ENCODE measurements around the gene TMEM252.

TMEM252 gene

DNA sequence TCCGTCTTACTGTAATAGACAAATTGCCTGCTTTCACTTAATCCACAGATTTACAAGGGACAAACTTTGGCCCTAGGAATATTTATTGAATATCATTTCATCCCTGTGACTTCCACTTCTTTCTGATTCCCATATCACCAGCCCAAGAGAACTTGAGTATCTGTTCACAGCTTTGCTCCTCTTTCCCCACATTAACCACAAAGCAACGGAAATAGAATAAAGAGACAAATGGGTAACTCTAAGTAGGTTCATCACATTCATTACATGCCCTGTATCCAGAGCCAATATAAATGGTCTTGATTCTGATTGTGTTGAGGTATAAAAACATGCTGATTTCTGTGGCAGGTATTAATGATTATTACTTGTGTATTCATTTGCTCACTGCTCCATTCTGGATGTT, 41.9 kb downstream of the TMEM252 start:
- no peak for DNase-seq (ENCODE audit: low read depth)

DNA sequence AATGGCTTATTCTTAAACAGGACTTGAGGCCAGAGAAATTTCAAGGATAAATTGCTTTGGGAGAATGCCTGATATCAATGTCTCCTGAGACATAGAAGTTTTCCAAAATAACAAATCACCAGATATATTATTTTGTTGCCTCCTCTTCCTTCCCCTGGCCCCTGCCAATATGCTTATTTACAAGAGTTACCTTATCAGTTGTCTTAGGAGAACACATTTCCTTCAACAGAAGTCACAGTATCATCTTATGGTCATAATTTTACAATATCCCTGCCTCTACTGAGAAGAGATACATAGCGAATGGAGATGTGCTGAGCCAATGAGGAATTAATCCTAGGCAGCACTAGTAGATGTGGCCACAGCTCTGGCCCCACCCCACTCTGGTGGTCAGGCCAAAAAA, 43.1 kb downstream of the TMEM252 start:
- DNase-seq (ENCODE audit: low read depth) = no peak

DNA sequence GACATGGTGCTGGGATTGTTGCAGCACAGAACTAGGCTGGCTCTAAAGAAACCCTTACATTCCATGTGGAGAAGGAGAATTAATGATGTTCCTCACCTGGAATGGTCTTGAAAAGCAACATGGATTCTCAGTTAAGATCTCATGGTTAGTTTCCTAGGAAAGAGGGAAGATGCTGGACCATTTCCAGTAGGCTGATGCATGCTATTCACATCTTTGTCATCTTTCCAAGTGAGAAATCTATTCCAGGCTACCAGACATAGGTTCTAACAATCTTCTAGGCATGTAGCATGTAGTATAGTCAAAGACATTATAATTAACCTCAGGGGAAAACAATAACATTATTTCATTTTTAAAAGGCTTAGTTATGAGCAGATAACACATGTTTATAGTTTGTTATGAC, 44.3 kb downstream of the TMEM252 start:
- no peak for DNase-seq (ENCODE audit: low read depth)

DNA sequence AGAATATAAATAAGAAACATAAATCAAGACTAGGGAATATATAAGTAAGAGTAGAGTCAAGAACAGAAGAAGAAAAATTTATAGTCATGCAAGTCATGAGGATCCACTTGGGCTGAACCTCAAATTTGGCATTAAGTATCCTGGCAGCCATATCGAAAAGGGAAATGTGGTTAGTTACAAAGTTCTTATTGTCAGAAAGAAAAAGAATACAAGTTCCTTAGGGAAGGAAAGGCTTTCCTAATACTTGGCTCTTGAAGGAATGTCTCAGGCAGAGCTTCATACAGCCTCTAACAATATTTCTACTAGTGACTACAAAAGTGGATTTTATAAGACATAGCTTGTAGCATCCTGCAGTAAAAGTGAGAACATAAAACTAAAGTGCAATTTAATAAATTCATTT, 45.4 kb downstream of the TMEM252 start:
- DNase-seq (ENCODE audit: low read depth) = no peak

DNA sequence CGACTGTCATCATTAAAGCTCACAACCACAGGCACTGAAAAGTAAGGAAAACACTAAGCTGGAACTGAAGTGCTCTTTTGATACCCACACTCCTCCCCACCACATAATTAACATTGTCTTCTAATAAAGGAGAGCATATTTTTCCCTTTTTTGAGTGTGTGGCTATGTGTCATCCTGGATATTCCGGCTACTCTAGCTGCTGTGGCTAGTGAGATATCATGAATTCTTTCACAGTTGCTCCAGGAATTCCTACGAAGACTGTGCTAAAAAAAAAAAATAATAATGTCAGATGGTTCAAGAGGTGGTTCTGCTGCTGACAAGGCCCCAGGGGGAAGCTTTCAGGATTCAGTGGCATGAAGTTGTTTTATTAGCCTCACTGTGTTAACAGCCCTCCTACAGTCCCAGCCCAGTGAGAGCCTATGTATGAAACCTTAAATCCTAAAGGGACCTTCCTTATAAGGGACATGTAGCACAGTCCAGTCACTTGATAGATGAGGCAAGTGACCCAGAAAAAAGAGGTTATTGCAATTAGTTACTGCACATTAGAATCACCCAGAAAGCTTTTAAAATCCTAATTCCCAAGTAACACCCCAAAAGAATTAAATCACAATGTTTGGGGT, 46.6 kb downstream of the TMEM252 start:
- DNase-seq (ENCODE audit: low read depth) = peak; percentile 7

DNA sequence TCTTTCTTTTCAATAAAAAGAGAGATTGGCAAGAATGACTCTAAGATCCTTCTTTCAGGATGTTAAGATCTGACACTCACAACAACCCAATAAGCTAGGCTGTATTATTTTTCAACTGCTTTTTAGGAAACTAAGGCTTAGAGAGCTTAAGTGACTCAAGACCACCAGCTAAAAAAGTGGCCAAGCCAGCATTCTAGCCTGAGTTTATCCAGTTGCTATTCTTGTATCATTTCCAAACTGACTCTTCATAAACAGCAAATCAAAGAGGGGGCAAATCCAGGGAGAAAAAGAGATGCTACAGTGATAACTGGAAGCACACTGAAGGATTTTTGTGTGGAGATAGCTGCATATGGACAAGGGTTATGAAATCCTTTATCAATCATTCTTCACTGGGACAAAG, 47.1 kb downstream of the TMEM252 start:
- no peak for DNase-seq (ENCODE audit: low read depth)

DNA sequence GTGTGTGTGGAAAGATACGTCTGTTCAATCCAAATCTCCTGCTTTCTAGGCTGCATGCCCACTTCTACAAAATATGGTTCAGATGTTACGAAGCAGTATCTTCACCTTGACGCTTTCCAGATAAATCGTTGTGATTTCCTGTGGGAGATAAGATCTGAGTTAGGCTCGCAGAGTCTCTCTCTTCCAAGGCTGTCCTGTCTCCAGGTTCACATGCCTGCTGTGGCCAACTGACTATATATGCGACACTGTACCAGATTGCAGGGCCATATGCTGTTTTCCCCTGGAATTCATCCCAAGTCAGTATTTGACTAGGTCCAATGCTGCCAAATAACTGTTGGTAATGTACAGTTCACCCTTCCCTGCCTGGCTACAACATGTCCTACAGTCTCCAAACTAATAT, 47.9 kb downstream of the TMEM252 start:
- DNase-seq (ENCODE audit: low read depth) = no peak

DNA sequence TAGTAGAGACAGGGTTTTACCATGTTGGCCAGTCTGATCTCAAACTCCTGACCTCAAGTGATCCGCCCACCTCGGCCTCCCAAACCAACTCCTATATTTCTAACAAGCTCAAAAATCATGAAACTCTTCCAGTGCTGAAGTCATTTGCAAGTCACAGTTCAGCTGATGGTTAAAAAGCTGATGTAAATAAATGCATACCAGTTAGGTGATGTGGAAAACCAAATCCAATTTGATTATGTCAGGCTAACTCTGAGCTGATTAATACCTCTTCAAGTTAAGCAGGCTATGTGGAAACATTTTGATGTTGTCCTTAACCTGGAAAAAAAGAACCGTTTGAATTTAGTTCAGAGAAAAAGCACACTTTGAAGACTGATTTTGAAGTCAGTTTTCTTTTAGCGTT, 51.0 kb downstream of the TMEM252 start:
- peak; percentile 7 for DNase-seq (ENCODE audit: low read depth)

DNA sequence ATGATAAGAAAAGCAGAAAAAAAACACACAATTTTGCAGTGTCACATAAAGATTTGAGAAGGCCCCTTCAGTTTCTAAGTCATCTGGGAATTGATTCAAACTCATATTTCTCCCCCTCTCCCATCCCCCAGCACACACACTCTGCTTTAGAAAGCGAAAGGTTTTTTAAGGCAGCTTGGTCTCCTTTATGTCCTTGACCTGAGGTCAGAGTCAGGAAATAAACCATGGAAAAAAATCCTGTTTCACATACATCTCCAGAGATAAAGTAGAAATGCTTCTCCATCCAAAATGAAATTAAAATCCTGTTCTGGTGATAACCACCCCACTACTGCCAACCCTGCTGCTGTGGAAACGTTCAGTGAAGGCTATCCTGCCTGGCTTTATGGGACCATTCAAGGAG, 52.6 kb downstream of the TMEM252 start:
- DNase-seq (ENCODE audit: low read depth) = no peak

Measured in amniotic epithelial cell (primary cell).